ENCODE results near the gene ZC3H12A.

DNA sequence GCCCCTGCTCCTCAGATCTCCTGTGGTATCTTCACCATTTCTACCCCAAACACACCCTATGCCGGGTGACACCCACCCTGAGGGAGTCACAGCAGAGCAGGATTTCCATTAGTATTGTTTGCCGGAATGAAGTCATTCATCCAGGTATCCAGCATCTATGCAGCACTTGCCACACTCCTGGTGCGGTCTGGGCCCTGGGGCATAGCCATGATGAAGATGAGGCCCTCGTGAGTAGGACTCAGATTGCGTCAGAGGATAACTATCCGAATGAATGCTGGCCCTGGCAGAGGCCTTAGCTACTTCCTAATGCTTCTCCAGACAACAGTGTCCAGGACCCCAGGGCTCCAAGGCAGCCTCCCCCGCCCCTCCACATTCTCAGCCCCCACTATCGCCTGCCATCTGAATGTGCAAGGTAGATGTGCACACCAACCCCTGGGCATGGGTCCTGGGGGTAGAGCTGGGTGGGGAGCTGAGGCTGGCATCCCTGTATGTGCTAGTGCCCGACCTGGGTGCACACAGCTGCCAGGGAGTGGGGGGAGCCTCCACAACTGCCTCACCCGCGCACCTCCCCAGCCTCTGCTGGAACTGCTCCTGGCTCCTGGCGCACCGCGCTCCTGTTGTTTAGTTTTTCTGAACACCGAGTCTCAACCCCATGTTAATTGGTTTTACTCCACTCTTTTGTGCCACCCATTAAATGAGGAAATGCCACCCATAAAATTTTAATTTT, 25.5 kb upstream of the ZC3H12A start:
- TF ChIP-seq, protein P1, sequence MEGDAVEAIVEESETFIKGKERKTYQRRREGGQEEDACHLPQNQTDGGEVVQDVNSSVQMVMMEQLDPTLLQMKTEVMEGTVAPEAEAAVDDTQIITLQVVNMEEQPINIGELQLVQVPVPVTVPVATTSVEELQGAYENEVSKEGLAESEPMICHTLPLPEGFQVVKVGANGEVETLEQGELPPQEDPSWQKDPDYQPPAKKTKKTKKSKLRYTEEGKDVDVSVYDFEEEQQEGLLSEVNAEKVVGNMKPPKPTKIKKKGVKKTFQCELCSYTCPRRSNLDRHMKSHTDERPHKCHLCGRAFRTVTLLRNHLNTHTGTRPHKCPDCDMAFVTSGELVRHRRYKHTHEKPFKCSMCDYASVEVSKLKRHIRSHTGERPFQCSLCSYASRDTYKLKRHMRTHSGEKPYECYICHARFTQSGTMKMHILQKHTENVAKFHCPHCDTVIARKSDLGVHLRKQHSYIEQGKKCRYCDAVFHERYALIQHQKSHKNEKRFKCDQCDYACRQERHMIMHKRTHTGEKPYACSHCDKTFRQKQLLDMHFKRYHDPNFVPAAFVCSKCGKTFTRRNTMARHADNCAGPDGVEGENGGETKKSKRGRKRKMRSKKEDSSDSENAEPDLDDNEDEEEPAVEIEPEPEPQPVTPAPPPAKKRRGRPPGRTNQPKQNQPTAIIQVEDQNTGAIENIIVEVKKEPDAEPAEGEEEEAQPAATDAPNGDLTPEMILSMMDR (IDR thresholded peaks at IDR 0.05; ENCODE audit: low read length): no peak
- no peak for TF ChIP-seq EZH2 (IDR thresholded peaks at IDR 0.05; ENCODE audit: borderline replicate concordance, low read length)

Data from OCI-LY1 (cell line).